ENCODE measurements around the gene CHD2. TPM values are rescaled to one million over a fixed set of nuclear protein-coding genes. Genes with fewer than 3 reads are reported as not detected.

CHD2 gene
- total RNA-seq, 1 donor from 2014 or later, result 159 TPM

DNA sequence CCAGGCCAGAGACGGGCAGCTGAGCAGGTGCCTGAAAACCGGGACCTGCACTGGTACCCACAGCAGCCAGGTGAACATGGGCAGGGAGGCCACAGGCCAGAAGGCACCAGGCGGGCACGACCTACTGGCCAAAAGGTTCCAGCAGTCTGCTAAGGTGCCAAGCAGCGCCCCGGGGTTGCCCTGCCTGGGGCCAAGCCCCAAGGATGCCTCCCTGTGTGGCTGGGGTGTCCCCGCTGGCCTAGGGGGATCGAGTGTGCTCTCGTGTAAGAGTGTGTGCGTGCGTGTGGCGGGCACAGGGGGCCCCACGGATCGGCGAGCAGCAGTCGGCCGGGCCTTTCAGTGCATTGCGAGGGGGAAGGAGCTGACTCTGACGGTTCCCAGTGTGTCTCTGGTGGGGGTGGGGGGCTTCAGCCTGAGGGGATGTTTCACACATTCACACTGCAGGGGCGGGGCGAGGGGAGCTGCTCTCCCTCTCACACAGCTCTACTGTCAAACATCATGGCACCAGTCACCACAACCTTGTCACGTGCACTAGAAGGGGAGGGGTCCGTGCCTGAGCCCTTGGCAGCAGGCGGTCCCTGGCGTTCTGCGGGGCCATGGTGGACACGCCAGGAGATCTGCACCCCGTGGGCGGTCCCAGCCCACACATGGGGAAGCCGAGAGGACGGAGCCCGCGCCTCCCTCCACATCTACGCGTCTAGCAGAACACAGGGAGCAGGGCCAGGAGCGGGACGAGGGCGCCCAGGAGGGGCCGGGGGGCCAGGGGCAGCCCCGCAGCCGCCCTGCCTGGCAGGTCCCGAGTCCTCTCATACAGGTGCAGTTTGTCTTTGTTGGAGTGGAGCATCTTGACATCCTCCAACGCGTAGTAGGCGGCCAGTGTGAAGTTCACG lies 144.4 kb downstream of the CHD2 start:
- H3K9me3 Mint-ChIP-seq (ENCODE audit: low read depth), result peaks cover 7% of the 10 kb centered on the region
- H3K4me1 Mint-ChIP-seq (ENCODE audit: low read depth), result no peaks in the 10 kb centered on the region
- TF ChIP-seq, protein P1, sequence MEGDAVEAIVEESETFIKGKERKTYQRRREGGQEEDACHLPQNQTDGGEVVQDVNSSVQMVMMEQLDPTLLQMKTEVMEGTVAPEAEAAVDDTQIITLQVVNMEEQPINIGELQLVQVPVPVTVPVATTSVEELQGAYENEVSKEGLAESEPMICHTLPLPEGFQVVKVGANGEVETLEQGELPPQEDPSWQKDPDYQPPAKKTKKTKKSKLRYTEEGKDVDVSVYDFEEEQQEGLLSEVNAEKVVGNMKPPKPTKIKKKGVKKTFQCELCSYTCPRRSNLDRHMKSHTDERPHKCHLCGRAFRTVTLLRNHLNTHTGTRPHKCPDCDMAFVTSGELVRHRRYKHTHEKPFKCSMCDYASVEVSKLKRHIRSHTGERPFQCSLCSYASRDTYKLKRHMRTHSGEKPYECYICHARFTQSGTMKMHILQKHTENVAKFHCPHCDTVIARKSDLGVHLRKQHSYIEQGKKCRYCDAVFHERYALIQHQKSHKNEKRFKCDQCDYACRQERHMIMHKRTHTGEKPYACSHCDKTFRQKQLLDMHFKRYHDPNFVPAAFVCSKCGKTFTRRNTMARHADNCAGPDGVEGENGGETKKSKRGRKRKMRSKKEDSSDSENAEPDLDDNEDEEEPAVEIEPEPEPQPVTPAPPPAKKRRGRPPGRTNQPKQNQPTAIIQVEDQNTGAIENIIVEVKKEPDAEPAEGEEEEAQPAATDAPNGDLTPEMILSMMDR (IDR thresholded peaks at IDR 0.05; ENCODE audit: unreplicated experiment), result no peak
- peaks cover 29% of the 10 kb centered on the region for H3K36me3 Mint-ChIP-seq (ENCODE audit: insufficient read depth)
- no peak for DNase-seq (ENCODE audit: low spot score, unreplicated experiment)
- peaks cover 5% of the 10 kb centered on the region for H3K27me3 Mint-ChIP-seq
- no peak overlapping the region for H3K4me3 Mint-ChIP-seq (ENCODE audit: low read depth)
- H3K27ac Mint-ChIP-seq, result no peak overlapping the region

DNA sequence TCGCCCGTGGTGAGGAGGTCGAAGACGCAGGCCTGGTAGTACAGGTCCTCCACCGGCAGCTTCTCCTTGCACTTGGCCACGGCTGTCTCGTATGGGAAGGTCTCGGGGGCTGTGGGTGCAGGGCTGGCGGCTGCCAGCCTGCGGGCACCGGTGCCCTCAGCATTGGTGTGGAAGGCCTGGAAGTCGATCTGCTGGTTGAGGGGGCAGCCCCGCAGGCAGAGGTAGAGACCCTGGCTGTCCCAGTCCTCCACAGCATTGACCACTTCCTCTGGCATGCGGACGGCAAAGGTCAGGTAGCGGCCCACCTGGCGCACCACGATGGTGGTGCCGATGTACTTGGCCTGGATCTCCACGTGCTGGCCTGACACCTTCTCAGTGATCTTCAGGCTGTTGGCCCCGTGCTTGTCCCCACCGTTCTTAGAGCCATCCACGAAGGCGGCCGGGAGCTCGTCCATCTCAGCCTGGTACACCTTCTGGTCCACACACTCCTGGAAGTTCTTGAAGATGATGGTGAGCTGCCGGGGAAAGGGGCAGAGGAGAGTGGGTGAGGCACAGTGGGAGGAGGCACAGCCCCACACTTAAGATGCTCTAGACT lies 145.2 kb downstream of the CHD2 start:
- H3K36me3 Mint-ChIP-seq (ENCODE audit: insufficient read depth), result peaks cover 29% of the 10 kb centered on the region
- H3K9me3 Mint-ChIP-seq (ENCODE audit: low read depth), result peaks cover 7% of the 10 kb centered on the region
- H3K27ac Mint-ChIP-seq, result no peak overlapping the region
- DNase-seq (ENCODE audit: low spot score, unreplicated experiment), result no peak
- no peak overlapping the region for H3K4me3 Mint-ChIP-seq (ENCODE audit: low read depth)
- TF ChIP-seq, protein P1 (IDR thresholded peaks at IDR 0.05; ENCODE audit: unreplicated experiment), result no peak
- peaks cover 3% of the 10 kb centered on the region for H3K27me3 Mint-ChIP-seq
- H3K4me1 Mint-ChIP-seq (ENCODE audit: low read depth), result no peaks in the 10 kb centered on the region

- H3K36me3 Mint-ChIP-seq (ENCODE audit: insufficient read depth), result peaks cover 29% of the 10 kb centered on the region
- H3K9me3 Mint-ChIP-seq (ENCODE audit: low read depth), result peaks cover 7% of the 10 kb centered on the region
- no peaks in the 10 kb centered on the region for H3K27me3 Mint-ChIP-seq
- no peak for DNase-seq (ENCODE audit: low spot score, unreplicated experiment)
- TF ChIP-seq, protein P1 (IDR thresholded peaks at IDR 0.05; ENCODE audit: unreplicated experiment), result no peak
- H3K4me3 Mint-ChIP-seq (ENCODE audit: low read depth), result no peak overlapping the region
- H3K27ac Mint-ChIP-seq, result peak overlapping the region; percentile 52
- no peaks in the 10 kb centered on the region for H3K4me1 Mint-ChIP-seq (ENCODE audit: low read depth)
Observed at GRCh38 chr15:93046120-93046519, 146.0 kb downstream of the CHD2 start.

DNA sequence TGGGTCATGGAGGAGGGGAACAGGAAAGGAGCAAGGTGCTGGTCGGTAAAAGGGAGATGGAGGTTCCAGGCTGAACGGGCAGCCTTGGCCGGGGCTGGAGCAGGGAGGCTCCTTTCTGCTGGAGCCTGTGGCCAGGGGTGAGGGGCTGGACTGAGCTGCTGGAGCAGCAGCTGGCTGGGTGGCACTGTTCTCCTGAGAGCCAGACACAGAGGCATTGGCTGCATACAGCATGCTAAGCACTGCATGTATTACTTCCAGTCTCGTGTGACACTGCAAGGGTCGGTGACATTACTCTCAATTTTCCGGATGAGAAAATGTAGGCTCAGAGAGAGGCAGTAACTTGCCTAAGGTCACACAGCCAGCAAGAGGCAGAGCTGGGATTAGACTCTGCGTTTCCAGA lies 146.6 kb downstream of the CHD2 start:
- Mint-ChIP-seq H3K4me1 (ENCODE audit: low read depth) (no peaks in the 10 kb centered on the region), H3K4me3 (ENCODE audit: low read depth) (no peak overlapping the region), H3K36me3 (ENCODE audit: insufficient read depth) (peaks cover 29% of the 10 kb centered on the region), H3K9me3 (ENCODE audit: low read depth) (peaks cover 7% of the 10 kb centered on the region), H3K27me3 (no peaks in the 10 kb centered on the region), H3K27ac (peak overlapping the region; percentile 52)
- TF ChIP-seq, protein P1 (IDR thresholded peaks at IDR 0.05; ENCODE audit: unreplicated experiment), result no peak
- DNase-seq (ENCODE audit: low spot score, unreplicated experiment), result no peak

DNA sequence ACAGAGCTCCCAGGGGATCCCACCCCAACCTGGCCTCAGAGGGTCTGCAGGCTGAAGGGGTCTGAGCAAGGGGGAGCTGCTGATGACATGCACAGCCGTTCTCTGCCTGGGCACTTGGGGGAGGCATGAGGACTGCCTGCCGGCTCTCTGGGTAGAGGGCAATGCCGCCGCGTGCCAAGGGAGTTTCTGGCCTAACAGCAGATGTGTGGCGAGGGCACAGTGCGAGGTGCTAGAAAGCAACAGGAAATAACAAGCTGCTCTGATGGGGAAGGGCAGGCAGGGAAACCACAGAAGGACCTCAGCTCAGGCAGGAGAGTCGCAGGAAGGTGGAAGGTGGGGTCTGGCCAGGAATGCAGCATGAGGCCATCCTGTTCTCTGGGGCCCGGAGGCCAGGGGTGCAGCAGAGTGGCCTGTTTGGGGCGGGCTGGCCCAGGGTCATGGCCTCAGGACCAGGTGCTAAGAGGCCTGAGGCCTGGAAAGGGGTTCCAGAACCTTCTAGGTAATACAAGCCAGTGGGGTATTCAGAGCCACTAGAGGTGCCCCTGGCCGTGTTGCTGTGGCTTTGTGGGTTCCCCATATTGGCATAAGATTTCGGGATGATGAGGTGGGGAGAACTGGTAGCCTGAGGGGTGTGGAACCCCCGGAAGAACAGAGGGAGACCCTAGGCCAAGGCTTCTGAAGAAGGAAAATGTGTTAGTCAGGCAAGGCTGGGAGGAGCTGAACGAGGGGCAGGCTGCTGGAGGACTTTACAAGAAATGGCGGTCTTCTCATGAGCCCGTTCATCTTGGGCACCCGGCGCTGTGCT lies 147.7 kb downstream of the CHD2 start:
- Mint-ChIP-seq H3K36me3 (ENCODE audit: insufficient read depth) (peaks cover 29% of the 10 kb centered on the region), H3K4me1 (ENCODE audit: low read depth) (no peaks in the 10 kb centered on the region), H3K4me3 (ENCODE audit: low read depth) (no peak overlapping the region), H3K27me3 (no peaks in the 10 kb centered on the region), H3K27ac (no peak overlapping the region), H3K9me3 (ENCODE audit: low read depth) (peaks cover 7% of the 10 kb centered on the region)
- DNase-seq (ENCODE audit: low spot score, unreplicated experiment), result no peak
- TF ChIP-seq, protein P1 (IDR thresholded peaks at IDR 0.05; ENCODE audit: unreplicated experiment), result no peak
